SK-N-SH treated with all-trans-retinoic acid at 6 μM for 48 hours (cell line): ENCODE measurements around the gene ADAMTSL3.

ENCODE experiments used
- ATAC-seq: fragments of 200-7000 bp; cut with Tn5 transposase; 3 replicates; pipeline ENCODE4 v1.9.1; 2020; ENCODE audit warnings: mild to moderate bottlenecking, moderate library complexity
- ARNTL ChIP-seq: fragments of 450-650 bp; formaldehyde crosslinking; IDR thresholded peaks from 2 replicates; pipeline ENCODE4 v1.5.0; 2020; ENCODE audit warnings: low read depth, mild to moderate bottlenecking, moderate library complexity, borderline replicate concordance
- BACH2 ChIP-seq: fragments of 250-450 bp; sonication (Bioruptor Pico); IDR thresholded peaks from 2 replicates; pipeline ENCODE4 v1.9.0; 2021; ENCODE audit warnings: mild to moderate bottlenecking, borderline replicate concordance
- CSDC2 ChIP-seq: fragments of 250-450 bp; sonication (Bioruptor Pico); IDR thresholded peaks from 2 replicates; pipeline ENCODE4 v1.5.0; 2020; ENCODE audit warnings: mild to moderate bottlenecking, moderate library complexity
- ESRRG ChIP-seq: fragments of 250-450 bp; sonication (Bioruptor Pico); IDR thresholded peaks from 2 replicates; pipeline ENCODE4 v1.6.1; 2021; ENCODE audit warnings: mild to moderate bottlenecking
- GLIS3 ChIP-seq: fragments of 250-450 bp; sonication (Bioruptor Pico); IDR thresholded peaks from 2 replicates; pipeline ENCODE4 v1.5.0; 2020; ENCODE audit warnings: mild to moderate bottlenecking, moderate library complexity
- ISL1 ChIP-seq: fragments of 250-450 bp; sonication (Bioruptor Pico); IDR thresholded peaks from 2 replicates; pipeline ENCODE4 v2.1.2; 2022; ENCODE audit warnings: mild to moderate bottlenecking, moderate library complexity
- OSR1 ChIP-seq: fragments of 250-450 bp; sonication (Bioruptor Pico); IDR thresholded peaks from 2 replicates; pipeline ENCODE4 v1.8.0; 2022; ENCODE audit warnings: moderate library complexity, mild to moderate bottlenecking, inconsistent platforms
- PPARA ChIP-seq: fragments of 250-450 bp; sonication (Bioruptor Pico); IDR thresholded peaks from 2 replicates; pipeline ENCODE4 v1.5.0; 2020; ENCODE audit warnings: mild to moderate bottlenecking, borderline replicate concordance
- RARB ChIP-seq: fragments of 250-450 bp; sonication (Bioruptor Pico); IDR thresholded peaks from 2 replicates; pipeline ENCODE4 v1.8.0; 2021; ENCODE audit warnings: mild to moderate bottlenecking, moderate library complexity
- SNAI2 ChIP-seq: fragments of 250-450 bp; sonication (Bioruptor Pico); IDR thresholded peaks from 2 replicates; pipeline ENCODE4 v1.5.0; 2020; ENCODE audit warnings: mild to moderate bottlenecking, moderate library complexity
- TCF4 ChIP-seq: fragments of 250-450 bp; sonication (Bioruptor Pico); IDR thresholded peaks from 2 replicates; pipeline ENCODE4 v1.8.0; 2021; ENCODE audit warnings: mild to moderate bottlenecking, moderate library complexity, borderline replicate concordance
- TOX ChIP-seq: fragments of 250-450 bp; sonication (Bioruptor Pico); IDR thresholded peaks from 2 replicates; pipeline ENCODE4 v1.8.0; 2021; ENCODE audit warnings: mild to moderate bottlenecking, moderate library complexity, borderline replicate concordance
- ZC3H10 ChIP-seq: fragments of 250-450 bp; sonication (Bioruptor Pico); IDR thresholded peaks from 2 replicates; pipeline ENCODE4 v1.5.1; 2021; ENCODE audit warnings: mild to moderate bottlenecking, moderate library complexity
- ZFP3 ChIP-seq: fragments of 250-450 bp; sonication (Bioruptor Pico); IDR thresholded peaks from 2 replicates; pipeline ENCODE4 v1.5.0; 2020; ENCODE audit warnings: mild to moderate bottlenecking, moderate library complexity
- ZFP30 ChIP-seq: fragments of 450-650 bp; formaldehyde crosslinking; IDR thresholded peaks from 2 replicates; pipeline ENCODE4 v1.5.0; 2022; ENCODE audit warnings: mild to moderate bottlenecking, moderate library complexity
- ZNF565 ChIP-seq: fragments of 450-650 bp; formaldehyde crosslinking; conservative IDR thresholded peaks from 2 replicates; pipeline ENCODE4 v1.5.0; 2020; ENCODE audit warnings: low read depth, mild to moderate bottlenecking, moderate library complexity
- ZNF70 ChIP-seq: fragments of 450-650 bp; formaldehyde crosslinking; IDR thresholded peaks from 2 replicates; pipeline ENCODE4 v1.5.0; 2020; ENCODE audit warnings: mild to moderate bottlenecking, moderate library complexity
- ZNF8 ChIP-seq: fragments of 450-650 bp; formaldehyde crosslinking; IDR thresholded peaks from 2 replicates; pipeline ENCODE4 v1.5.0; 2020; ENCODE audit warnings: mild to moderate bottlenecking, moderate library complexity
- TF ChIP-seq, protein P1 (sequence below): fragments of 250-450 bp; sonication (Bioruptor Pico); IDR thresholded peaks from 2 replicates; pipeline ENCODE4 v1.5.0; 2020; ENCODE audit warnings: mild to moderate bottlenecking, moderate library complexity
- TF ChIP-seq, protein P2 (sequence below): fragments of 250-450 bp; sonication (Bioruptor Pico); IDR thresholded peaks from 2 replicates; pipeline ENCODE4 v1.5.1; 2021; ENCODE audit warnings: mild to moderate bottlenecking, moderate library complexity
- TF ChIP-seq, protein P3 (sequence below): fragments of 250-450 bp; sonication (Bioruptor Pico); IDR thresholded peaks from 2 replicates; pipeline ENCODE4 v1.8.0; 2021; ENCODE audit warnings: low read depth, mild to moderate bottlenecking, moderate library complexity, borderline replicate concordance
- TF ChIP-seq, protein P4 (sequence below): fragments of 250-450 bp; sonication (Bioruptor Pico); IDR thresholded peaks from 2 replicates; pipeline ENCODE4 v1.5.1; 2020; ENCODE audit warnings: low read depth, mild to moderate bottlenecking, moderate library complexity

Gene ADAMTSL3

DNA sequence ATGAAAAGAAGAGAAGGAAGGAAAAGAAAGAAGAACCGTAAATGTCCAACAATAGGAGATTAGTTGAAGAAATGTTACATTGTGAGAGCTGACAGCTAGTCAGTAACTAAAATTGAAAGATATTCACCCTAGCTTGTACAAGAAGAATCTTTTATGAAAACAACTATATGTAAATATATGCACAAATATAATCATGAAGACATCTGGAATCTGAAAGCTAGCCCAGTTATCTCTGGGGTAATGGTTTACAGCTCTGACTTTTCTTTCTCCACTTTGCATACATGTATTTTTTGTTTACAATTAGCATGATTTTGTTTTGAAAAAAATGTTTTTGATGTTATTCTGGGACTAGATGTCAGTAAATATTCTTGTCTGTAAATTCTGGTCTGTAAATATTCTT is 37.1 kb upstream of the ADAMTSL3 start (continued):
- TF ChIP-seq, protein P1, sequence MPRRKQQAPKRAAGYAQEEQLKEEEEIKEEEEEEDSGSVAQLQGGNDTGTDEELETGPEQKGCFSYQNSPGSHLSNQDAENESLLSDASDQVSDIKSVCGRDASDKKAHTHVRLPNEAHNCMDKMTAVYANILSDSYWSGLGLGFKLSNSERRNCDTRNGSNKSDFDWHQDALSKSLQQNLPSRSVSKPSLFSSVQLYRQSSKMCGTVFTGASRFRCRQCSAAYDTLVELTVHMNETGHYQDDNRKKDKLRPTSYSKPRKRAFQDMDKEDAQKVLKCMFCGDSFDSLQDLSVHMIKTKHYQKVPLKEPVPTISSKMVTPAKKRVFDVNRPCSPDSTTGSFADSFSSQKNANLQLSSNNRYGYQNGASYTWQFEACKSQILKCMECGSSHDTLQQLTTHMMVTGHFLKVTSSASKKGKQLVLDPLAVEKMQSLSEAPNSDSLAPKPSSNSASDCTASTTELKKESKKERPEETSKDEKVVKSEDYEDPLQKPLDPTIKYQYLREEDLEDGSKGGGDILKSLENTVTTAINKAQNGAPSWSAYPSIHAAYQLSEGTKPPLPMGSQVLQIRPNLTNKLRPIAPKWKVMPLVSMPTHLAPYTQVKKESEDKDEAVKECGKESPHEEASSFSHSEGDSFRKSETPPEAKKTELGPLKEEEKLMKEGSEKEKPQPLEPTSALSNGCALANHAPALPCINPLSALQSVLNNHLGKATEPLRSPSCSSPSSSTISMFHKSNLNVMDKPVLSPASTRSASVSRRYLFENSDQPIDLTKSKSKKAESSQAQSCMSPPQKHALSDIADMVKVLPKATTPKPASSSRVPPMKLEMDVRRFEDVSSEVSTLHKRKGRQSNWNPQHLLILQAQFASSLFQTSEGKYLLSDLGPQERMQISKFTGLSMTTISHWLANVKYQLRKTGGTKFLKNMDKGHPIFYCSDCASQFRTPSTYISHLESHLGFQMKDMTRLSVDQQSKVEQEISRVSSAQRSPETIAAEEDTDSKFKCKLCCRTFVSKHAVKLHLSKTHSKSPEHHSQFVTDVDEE (CRISPR knock-in tag), result no peak
- no peak for TF ChIP-seq ZFP30 (CRISPR knock-in tag)
- TF ChIP-seq BACH2, result no peak
- no peak for TF ChIP-seq ZNF8 (CRISPR knock-in tag)
- TF ChIP-seq, all 23 proteins: peak for 0

DNA sequence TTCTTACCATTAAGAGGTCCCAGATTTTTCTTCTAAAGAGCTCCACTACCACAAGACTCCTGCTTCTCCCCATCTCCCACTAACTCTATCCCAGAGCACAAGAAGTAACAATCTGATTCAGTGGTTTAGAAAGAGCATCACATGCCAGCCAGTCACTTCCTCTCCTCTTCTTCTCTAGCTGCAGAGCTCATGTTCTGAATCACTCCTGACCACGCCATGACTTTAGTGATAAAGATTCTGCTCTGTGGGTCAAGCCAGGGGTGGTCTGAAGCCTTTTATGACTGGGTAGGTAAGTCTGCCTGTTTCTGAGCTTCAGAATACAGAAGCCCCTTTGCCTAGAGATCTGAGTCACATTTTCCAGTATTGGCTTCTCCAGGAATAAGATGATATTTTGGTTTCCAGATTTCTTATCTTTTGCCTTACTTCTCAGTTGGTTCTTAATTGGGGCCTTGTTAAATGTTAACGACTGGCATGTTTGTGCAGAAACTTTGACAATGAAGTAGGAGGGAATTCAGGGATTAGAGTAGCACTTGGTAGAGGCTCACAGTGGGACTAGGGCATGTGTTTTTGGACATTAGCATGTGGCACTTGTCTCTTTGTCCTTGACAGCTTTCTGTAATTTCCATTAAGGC is 27.6 kb upstream of the ADAMTSL3 start:
- ATAC-seq, result no peak

DNA sequence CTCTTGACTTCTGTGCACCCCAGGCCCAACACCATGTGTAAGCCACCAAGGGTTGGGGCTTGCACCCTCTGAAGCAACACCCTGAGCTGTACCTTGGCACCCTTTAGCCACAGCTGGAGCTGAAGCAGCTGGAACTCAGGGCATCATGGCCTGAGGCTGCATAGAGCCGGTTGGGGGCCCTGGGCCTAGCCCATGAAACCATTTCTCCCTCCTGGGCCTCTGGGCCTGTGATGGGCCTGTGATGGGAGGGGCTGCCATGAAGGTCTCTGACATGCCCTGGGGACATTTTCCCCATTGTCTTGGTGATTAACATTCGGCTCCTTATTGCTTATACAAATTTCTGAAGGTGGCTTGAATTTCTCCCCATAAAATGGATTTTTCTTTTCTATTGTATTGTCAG is 22.4 kb upstream of the ADAMTSL3 start:
- no peak for ATAC-seq
- no peak for TF ChIP-seq GLIS3 (CRISPR knock-in tag)
- TF ChIP-seq, protein P2, sequence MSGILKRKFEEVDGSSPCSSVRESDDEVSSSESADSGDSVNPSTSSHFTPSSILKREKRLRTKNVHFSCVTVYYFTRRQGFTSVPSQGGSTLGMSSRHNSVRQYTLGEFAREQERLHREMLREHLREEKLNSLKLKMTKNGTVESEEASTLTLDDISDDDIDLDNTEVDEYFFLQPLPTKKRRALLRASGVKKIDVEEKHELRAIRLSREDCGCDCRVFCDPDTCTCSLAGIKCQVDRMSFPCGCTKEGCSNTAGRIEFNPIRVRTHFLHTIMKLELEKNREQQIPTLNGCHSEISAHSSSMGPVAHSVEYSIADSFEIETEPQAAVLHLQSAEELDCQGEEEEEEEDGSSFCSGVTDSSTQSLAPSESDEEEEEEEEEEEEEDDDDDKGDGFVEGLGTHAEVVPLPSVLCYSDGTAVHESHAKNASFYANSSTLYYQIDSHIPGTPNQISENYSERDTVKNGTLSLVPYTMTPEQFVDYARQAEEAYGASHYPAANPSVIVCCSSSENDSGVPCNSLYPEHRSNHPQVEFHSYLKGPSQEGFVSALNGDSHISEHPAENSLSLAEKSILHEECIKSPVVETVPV (CRISPR knock-in tag), result no peak
- no peak for TF ChIP-seq BACH2
- TF ChIP-seq, protein P3, sequence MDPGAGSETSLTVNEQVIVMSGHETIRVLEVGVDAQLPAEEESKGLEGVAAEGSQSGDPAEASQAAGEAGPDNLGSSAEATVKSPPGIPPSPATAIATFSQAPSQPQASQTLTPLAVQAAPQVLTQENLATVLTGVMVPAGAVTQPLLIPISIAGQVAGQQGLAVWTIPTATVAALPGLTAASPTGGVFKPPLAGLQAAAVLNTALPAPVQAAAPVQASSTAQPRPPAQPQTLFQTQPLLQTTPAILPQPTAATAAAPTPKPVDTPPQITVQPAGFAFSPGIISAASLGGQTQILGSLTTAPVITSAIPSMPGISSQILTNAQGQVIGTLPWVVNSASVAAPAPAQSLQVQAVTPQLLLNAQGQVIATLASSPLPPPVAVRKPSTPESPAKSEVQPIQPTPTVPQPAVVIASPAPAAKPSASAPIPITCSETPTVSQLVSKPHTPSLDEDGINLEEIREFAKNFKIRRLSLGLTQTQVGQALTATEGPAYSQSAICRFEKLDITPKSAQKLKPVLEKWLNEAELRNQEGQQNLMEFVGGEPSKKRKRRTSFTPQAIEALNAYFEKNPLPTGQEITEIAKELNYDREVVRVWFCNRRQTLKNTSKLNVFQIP, result no peak
- no peak for TF ChIP-seq PPARA (CRISPR knock-in tag)
- no peak for TF ChIP-seq ZC3H10 (CRISPR knock-in tag)
- no peak for TF ChIP-seq ZFP3 (CRISPR knock-in tag)
- TF ChIP-seq ZNF70 (CRISPR knock-in tag), result no peak
- TF ChIP-seq, protein P1 (CRISPR knock-in tag), result no peak
- TF ChIP-seq, protein P4, sequence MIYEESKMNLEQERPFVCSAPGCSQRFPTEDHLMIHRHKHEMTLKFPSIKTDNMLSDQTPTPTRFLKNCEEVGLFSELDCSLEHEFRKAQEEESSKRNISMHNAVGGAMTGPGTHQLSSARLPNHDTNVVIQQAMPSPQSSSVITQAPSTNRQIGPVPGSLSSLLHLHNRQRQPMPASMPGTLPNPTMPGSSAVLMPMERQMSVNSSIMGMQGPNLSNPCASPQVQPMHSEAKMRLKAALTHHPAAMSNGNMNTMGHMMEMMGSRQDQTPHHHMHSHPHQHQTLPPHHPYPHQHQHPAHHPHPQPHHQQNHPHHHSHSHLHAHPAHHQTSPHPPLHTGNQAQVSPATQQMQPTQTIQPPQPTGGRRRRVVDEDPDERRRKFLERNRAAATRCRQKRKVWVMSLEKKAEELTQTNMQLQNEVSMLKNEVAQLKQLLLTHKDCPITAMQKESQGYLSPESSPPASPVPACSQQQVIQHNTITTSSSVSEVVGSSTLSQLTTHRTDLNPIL (CRISPR knock-in tag), result no peak
- TF ChIP-seq TOX, result no peak
- TF ChIP-seq RARB (CRISPR knock-in tag), result no peak
- no peak for TF ChIP-seq ZNF8 (CRISPR knock-in tag)
- TF ChIP-seq ISL1 (CRISPR knock-in tag), result no peak
- TF ChIP-seq OSR1 (CRISPR knock-in tag), result no peak
- TF ChIP-seq ARNTL (CRISPR knock-in tag), result no peak
- no peak for TF ChIP-seq ZFP30 (CRISPR knock-in tag)
- TF ChIP-seq SNAI2 (CRISPR knock-in tag), result no peak
- TF ChIP-seq CSDC2, result no peak

More for the DNA sequence above, 27.6 kb upstream of the ADAMTSL3 start:
- TF ChIP-seq RARB (CRISPR knock-in tag) (no peak), ZFP30 (CRISPR knock-in tag) (no peak), SNAI2 (CRISPR knock-in tag) (no peak), ESRRG (CRISPR knock-in tag) (no peak), ZNF8 (CRISPR knock-in tag) (no peak), TCF4 (CRISPR knock-in tag) (no peak), ZNF70 (CRISPR knock-in tag) (no peak), OSR1 (CRISPR knock-in tag) (no peak), PPARA (CRISPR knock-in tag) (no peak), GLIS3 (CRISPR knock-in tag) (no peak), ISL1 (CRISPR knock-in tag) (no peak), ZFP3 (CRISPR knock-in tag) (no peak), CSDC2 (no peak), ZNF565 (CRISPR knock-in tag) (no peak), TOX (no peak)
- TF ChIP-seq, protein P4 (CRISPR knock-in tag), result no peak
- TF ChIP-seq, protein P2 (CRISPR knock-in tag), result no peak
